ENCODE data around the gene NEURL1B. TPM values are rescaled to one million over a fixed set of nuclear protein-coding genes. Genes with fewer than 3 reads are reported as not detected.

NEURL1B gene
- polyA plus RNA-seq, 1 donor from 2014 or later = 12.7 TPM

- Histone ChIP-seq H4K20me1 (ENCODE audit: insufficient read depth) (no peaks in the 10 kb centered on the region), H3K9me3 (ENCODE audit: low read length) (no peaks in the 10 kb centered on the region), H3K27me3 (ENCODE audit: insufficient read depth, low read depth, low read length) (no peaks in the 10 kb centered on the region), H3K4me2 (ENCODE audit: low read length) (no peak overlapping the region), H3K4me3 (ENCODE audit: low read length) (no peak overlapping the region), H3K79me2 (replicated peaks; ENCODE audit: insufficient read depth, low read length) (no peaks in the 10 kb centered on the region), H3K27ac (ENCODE audit: low read length) (no peak overlapping the region), H3K36me3 (ENCODE audit: insufficient read depth, low read length) (no peaks in the 10 kb centered on the region), H3K9me2 (ENCODE audit: insufficient read depth, low read length) (no peaks in the 10 kb centered on the region), H2AFZ (ENCODE audit: low read depth, low read length) (no peak overlapping the region), H3K9ac (ENCODE audit: low read length) (no peak overlapping the region), H3F3A (ENCODE audit: insufficient read depth, low read length, poor library complexity, severe bottlenecking) (no peaks in the 10 kb centered on the region)
- no peak for TF ChIP-seq MXI1 (conservative IDR thresholded peaks at IDR 0.05; ENCODE audit: poor library complexity, severe bottlenecking)
- no peak for TF ChIP-seq POLR2AphosphoS5 (IDR thresholded peaks at IDR 0.05)
- no peak for TF ChIP-seq SMC3 (conservative IDR thresholded peaks at IDR 0.05; ENCODE audit: poor library complexity)
- TF ChIP-seq REST (IDR thresholded peaks at IDR 0.05; ENCODE audit: borderline replicate concordance) = no peak
- TF ChIP-seq RAD21 (conservative IDR thresholded peaks at IDR 0.05) = no peak
- TF ChIP-seq CTCF (IDR thresholded peaks at IDR 0.05; ENCODE audit: poor library complexity, severe bottlenecking) = no peak
- TF ChIP-seq EZH2 (IDR thresholded peaks at IDR 0.05; ENCODE audit: borderline replicate concordance, insufficient read depth, low read length, poor library complexity, severe bottlenecking) = no peak
- TF ChIP-seq TAF1 (IDR thresholded peaks at IDR 0.05; ENCODE audit: low read depth) = no peak
- TF ChIP-seq EP300 (conservative IDR thresholded peaks at IDR 0.05; ENCODE audit: poor library complexity, severe bottlenecking) = no peak
These were observed 47.8 kb upstream of the NEURL1B start for GRCh38 chr5:172593306-172593705.

- Histone ChIP-seq H3K9ac (ENCODE audit: low read length) (no peak overlapping the region), H3K27ac (ENCODE audit: low read length) (no peak overlapping the region), H4K20me1 (ENCODE audit: insufficient read depth) (no peaks in the 10 kb centered on the region), H3F3A (ENCODE audit: insufficient read depth, low read length, poor library complexity, severe bottlenecking) (no peaks in the 10 kb centered on the region), H3K4me3 (ENCODE audit: low read length) (no peak overlapping the region), H3K9me2 (ENCODE audit: insufficient read depth, low read length) (no peaks in the 10 kb centered on the region), H3K9me3 (ENCODE audit: low read length) (no peaks in the 10 kb centered on the region), H3K4me2 (ENCODE audit: low read length) (no peak overlapping the region), H3K27me3 (ENCODE audit: insufficient read depth, low read depth, low read length) (no peaks in the 10 kb centered on the region), H2AFZ (ENCODE audit: low read depth, low read length) (no peak overlapping the region), H3K36me3 (ENCODE audit: insufficient read depth, low read length) (no peaks in the 10 kb centered on the region), H3K79me2 (replicated peaks; ENCODE audit: insufficient read depth, low read length) (no peaks in the 10 kb centered on the region)
- TF ChIP-seq POLR2AphosphoS5 (IDR thresholded peaks at IDR 0.05) (no peak), TAF1 (IDR thresholded peaks at IDR 0.05; ENCODE audit: low read depth) (no peak), EZH2 (IDR thresholded peaks at IDR 0.05; ENCODE audit: borderline replicate concordance, insufficient read depth, low read length, poor library complexity, severe bottlenecking) (no peak), REST (IDR thresholded peaks at IDR 0.05; ENCODE audit: borderline replicate concordance) (no peak), SMC3 (conservative IDR thresholded peaks at IDR 0.05; ENCODE audit: poor library complexity) (no peak)
These were observed 47.3 kb upstream of the NEURL1B start for GRCh38 chr5:172593721-172594235.
